Stimulated activated naive CD8-positive, alpha-beta T cell treated with anti-CD3 and anti-CD28 coated beads, Interleukin-15, Interleukin-2, amounts not matched to agents 100 ng/mL and 50 ng/mL, for 24 hours (primary cell): Measurements from ENCODE around the gene BTRC.

ENCODE experiments used
- H3K27ac Mint-ChIP-seq: one replicate; pipeline ENCODE4 v1.8.0; 2021; ENCODE audit warnings: mild to moderate bottlenecking, mixed read lengths
- H3K27me3 Mint-ChIP-seq: one replicate; pipeline ENCODE4 v1.8.0; 2021; ENCODE audit warnings: mixed read lengths
- H3K36me3 Mint-ChIP-seq: one replicate; pipeline ENCODE4 v1.8.0; 2021; ENCODE audit warnings: low read depth, mixed read lengths
- H3K4me1 Mint-ChIP-seq: one replicate; pipeline ENCODE4 v1.8.0; 2021; ENCODE audit warnings: low read depth, mixed read lengths
- H3K4me3 Mint-ChIP-seq: one replicate; pipeline ENCODE4 v1.8.0; 2021; ENCODE audit warnings: mild to moderate bottlenecking, mixed read lengths
- H3K9me3 Mint-ChIP-seq: one replicate; pipeline ENCODE4 v1.8.0; 2021; ENCODE audit warnings: mixed read lengths

BTRC gene

GRCh38 chr10:101436302-101436701 lies 82.3 kb downstream of the BTRC start:
- no peak overlapping the region for H3K4me3 Mint-ChIP-seq
- no peak overlapping the region for H3K27ac Mint-ChIP-seq
- H3K9me3 Mint-ChIP-seq, result no peaks in the 10 kb centered on the region
- H3K4me1 Mint-ChIP-seq, result no peaks in the 10 kb centered on the region
- H3K27me3 Mint-ChIP-seq, result no peaks in the 10 kb centered on the region
- H3K36me3 Mint-ChIP-seq, result no peaks in the 10 kb centered on the region

GRCh38 chr10:101438881-101439391 lies 85.0 kb downstream of the BTRC start:
- Mint-ChIP-seq H3K4me3 (no peak overlapping the region), H3K4me1 (peaks cover 4% of the 10 kb centered on the region), H3K36me3 (no peaks in the 10 kb centered on the region), H3K27me3 (no peaks in the 10 kb centered on the region), H3K27ac (no peak overlapping the region), H3K9me3 (no peaks in the 10 kb centered on the region)

GRCh38 chr10:101441541-101442455 lies 87.8 kb downstream of the BTRC start:
- no peak overlapping the region for H3K27ac Mint-ChIP-seq
- H3K9me3 Mint-ChIP-seq, result no peaks in the 10 kb centered on the region
- H3K27me3 Mint-ChIP-seq, result no peaks in the 10 kb centered on the region
- no peak overlapping the region for H3K4me3 Mint-ChIP-seq
- H3K36me3 Mint-ChIP-seq, result no peaks in the 10 kb centered on the region
- peaks cover 4% of the 10 kb centered on the region for H3K4me1 Mint-ChIP-seq

- Mint-ChIP-seq H3K27ac (no peak overlapping the region), H3K4me1 (peaks cover 4% of the 10 kb centered on the region), H3K36me3 (no peaks in the 10 kb centered on the region), H3K4me3 (no peak overlapping the region), H3K27me3 (no peaks in the 10 kb centered on the region), H3K9me3 (no peaks in the 10 kb centered on the region)
These were observed 88.5 kb downstream of the BTRC start for GRCh38 chr10:101442456-101442800.

GRCh38 chr10:101444058-101444898 lies 90.3 kb downstream of the BTRC start:
- no peaks in the 10 kb centered on the region for H3K27me3 Mint-ChIP-seq
- H3K27ac Mint-ChIP-seq, result no peak overlapping the region
- peaks cover 4% of the 10 kb centered on the region for H3K4me1 Mint-ChIP-seq
- H3K4me3 Mint-ChIP-seq, result no peak overlapping the region
- no peaks in the 10 kb centered on the region for H3K36me3 Mint-ChIP-seq
- no peaks in the 10 kb centered on the region for H3K9me3 Mint-ChIP-seq

GRCh38 chr10:101446071-101446470 lies 92.1 kb downstream of the BTRC start:
- Mint-ChIP-seq H3K27ac (no peak overlapping the region), H3K4me3 (no peak overlapping the region), H3K9me3 (no peaks in the 10 kb centered on the region), H3K36me3 (no peaks in the 10 kb centered on the region), H3K27me3 (no peaks in the 10 kb centered on the region), H3K4me1 (peaks cover 5% of the 10 kb centered on the region)

GRCh38 chr10:101446947-101447346 lies 93.0 kb downstream of the BTRC start:
- no peaks in the 10 kb centered on the region for H3K27me3 Mint-ChIP-seq
- no peaks in the 10 kb centered on the region for H3K36me3 Mint-ChIP-seq
- H3K4me3 Mint-ChIP-seq, result no peak overlapping the region
- peaks cover 13% of the 10 kb centered on the region for H3K4me1 Mint-ChIP-seq
- H3K9me3 Mint-ChIP-seq, result no peaks in the 10 kb centered on the region
- H3K27ac Mint-ChIP-seq, result no peak overlapping the region

GRCh38 chr10:101447477-101447876 lies 93.5 kb downstream of the BTRC start:
- no peak overlapping the region for H3K27ac Mint-ChIP-seq
- no peaks in the 10 kb centered on the region for H3K27me3 Mint-ChIP-seq
- peaks cover 11% of the 10 kb centered on the region for H3K4me1 Mint-ChIP-seq
- no peaks in the 10 kb centered on the region for H3K36me3 Mint-ChIP-seq
- no peaks in the 10 kb centered on the region for H3K9me3 Mint-ChIP-seq
- H3K4me3 Mint-ChIP-seq, result no peak overlapping the region

- Mint-ChIP-seq H3K4me1 (peaks cover 27% of the 10 kb centered on the region), H3K4me3 (no peak overlapping the region), H3K9me3 (no peaks in the 10 kb centered on the region), H3K27ac (no peak overlapping the region), H3K36me3 (no peaks in the 10 kb centered on the region), H3K27me3 (no peaks in the 10 kb centered on the region)
These were observed 96.5 kb downstream of the BTRC start for GRCh38 chr10:101450277-101451080.

GRCh38 chr10:101451261-101451660 lies 97.3 kb downstream of the BTRC start:
- Mint-ChIP-seq H3K36me3 (no peaks in the 10 kb centered on the region), H3K4me3 (no peak overlapping the region), H3K9me3 (no peaks in the 10 kb centered on the region), H3K27me3 (no peaks in the 10 kb centered on the region), H3K27ac (no peak overlapping the region), H3K4me1 (peaks cover 27% of the 10 kb centered on the region)

GRCh38 chr10:101451667-101452069 lies 97.7 kb downstream of the BTRC start:
- no peak overlapping the region for H3K4me3 Mint-ChIP-seq
- no peaks in the 10 kb centered on the region for H3K36me3 Mint-ChIP-seq
- H3K27me3 Mint-ChIP-seq, result no peaks in the 10 kb centered on the region
- no peak overlapping the region for H3K27ac Mint-ChIP-seq
- no peaks in the 10 kb centered on the region for H3K9me3 Mint-ChIP-seq
- peaks cover 27% of the 10 kb centered on the region for H3K4me1 Mint-ChIP-seq

- Mint-ChIP-seq H3K4me1 (peaks cover 27% of the 10 kb centered on the region), H3K36me3 (no peaks in the 10 kb centered on the region), H3K27ac (no peak overlapping the region), H3K9me3 (no peaks in the 10 kb centered on the region), H3K4me3 (no peak overlapping the region), H3K27me3 (no peaks in the 10 kb centered on the region)
These were observed 98.2 kb downstream of the BTRC start for GRCh38 chr10:101452176-101452575.

- H3K27ac Mint-ChIP-seq, result no peak overlapping the region
- no peaks in the 10 kb centered on the region for H3K36me3 Mint-ChIP-seq
- H3K4me3 Mint-ChIP-seq, result no peak overlapping the region
- H3K4me1 Mint-ChIP-seq, result peaks cover 27% of the 10 kb centered on the region
- H3K27me3 Mint-ChIP-seq, result no peaks in the 10 kb centered on the region
- H3K9me3 Mint-ChIP-seq, result no peaks in the 10 kb centered on the region
These were observed 98.6 kb downstream of the BTRC start for GRCh38 chr10:101452593-101452992.

GRCh38 chr10:101453318-101453717 lies 99.4 kb downstream of the BTRC start:
- Mint-ChIP-seq H3K27me3 (no peaks in the 10 kb centered on the region), H3K27ac (no peak overlapping the region), H3K4me3 (no peak overlapping the region), H3K36me3 (no peaks in the 10 kb centered on the region), H3K4me1 (peaks cover 27% of the 10 kb centered on the region), H3K9me3 (no peaks in the 10 kb centered on the region)
